RWPE2 (cell line): ENCODE measurements around the gene CCL28.

Source experiments
- ATAC-seq: fragments of 200-7000 bp; cut with Tn5 transposase; 3 replicates; pipeline ENCODE4 v1.9.1; 2021; ENCODE audit warnings: low read depth
- DNase-seq: peaks from one replicate; pipeline ENCODE4 v3.0.0-alpha.2; 2020; ENCODE audit warnings: low spot score
- H3K27ac ChIP-seq: fragments of 450-650 bp; 2 replicates; pipeline ENCODE4 v1.5.1; 2017; ENCODE audit warnings: mild to moderate bottlenecking; ENCODE audit not compliant: poor library complexity, severe bottlenecking
- H3K27me3 ChIP-seq: fragments of 250-450 bp; sonication (Bioruptor Pico); 2 replicates; pipeline ENCODE4 v1.5.1; 2021; ENCODE audit warnings: mild to moderate bottlenecking, moderate library complexity; ENCODE audit not compliant: insufficient read depth, poor library complexity, severe bottlenecking
- H3K36me3 ChIP-seq: fragments of 250-450 bp; sonication (Bioruptor Pico); 2 replicates; pipeline ENCODE4 v1.5.1; 2020; ENCODE audit warnings: low read depth, mild to moderate bottlenecking, moderate library complexity
- H3K4me1 ChIP-seq: fragments of 250-450 bp; sonication (Bioruptor Pico); 2 replicates; pipeline ENCODE4 v1.5.1; 2021; ENCODE audit warnings: mild to moderate bottlenecking, moderate library complexity; ENCODE audit not compliant: insufficient read depth, poor library complexity, severe bottlenecking
- H3K4me3 ChIP-seq: fragments of 250-450 bp; sonication (Bioruptor Pico); 2 replicates; pipeline ENCODE4 v1.5.1; 2021; ENCODE audit warnings: mild to moderate bottlenecking, moderate library complexity; ENCODE audit not compliant: severe bottlenecking
- H3K9me3 ChIP-seq: fragments of 250-450 bp; sonication (Bioruptor Pico); 2 replicates; pipeline ENCODE4 v1.5.1; 2021; ENCODE audit warnings: mild to moderate bottlenecking, moderate library complexity; ENCODE audit not compliant: severe bottlenecking
- CTCF ChIP-seq: fragments of 450-650 bp; IDR thresholded peaks from one replicate; pipeline ENCODE4 v1.5.1; 2017; ENCODE audit warnings: mild to moderate bottlenecking, moderate library complexity; ENCODE audit not compliant: poor library complexity, severe bottlenecking

Gene CCL28

GRCh38 chr5:43358726-43359125 lies 53.5 kb downstream of the CCL28 start:
- H3K4me3 ChIP-seq, result no peak overlapping the region
- H3K27ac ChIP-seq, result no peak overlapping the region
- H3K4me1 ChIP-seq, result peaks cover 17% of the 10 kb centered on the region
- no peaks in the 10 kb centered on the region for H3K36me3 ChIP-seq
- DNase-seq (no peak), ATAC-seq (no peak)
- no peak for TF ChIP-seq CTCF
- peaks cover 3% of the 10 kb centered on the region for H3K9me3 ChIP-seq
- H3K27me3 ChIP-seq, result no peaks in the 10 kb centered on the region

GRCh38 chr5:43358301-43358700 lies 53.9 kb downstream of the CCL28 start:
- Histone ChIP-seq H3K4me3 (no peak overlapping the region), H3K27ac (no peak overlapping the region), H3K4me1 (peaks cover 13% of the 10 kb centered on the region), H3K36me3 (no peaks in the 10 kb centered on the region), H3K9me3 (peaks cover 3% of the 10 kb centered on the region), H3K27me3 (no peaks in the 10 kb centered on the region)
- no peak for TF ChIP-seq CTCF
- ATAC-seq, result no peak
- no peak for DNase-seq

- ATAC-seq (no peak), DNase-seq (no peak)
- Histone ChIP-seq H3K9me3 (peaks cover 3% of the 10 kb centered on the region), H3K4me1 (peaks cover 9% of the 10 kb centered on the region), H3K27ac (no peak overlapping the region), H3K36me3 (no peaks in the 10 kb centered on the region), H3K4me3 (no peak overlapping the region), H3K27me3 (no peaks in the 10 kb centered on the region)
- TF ChIP-seq CTCF, result no peak
Measured at GRCh38 chr5:43357878-43358281, 54.3 kb downstream of the CCL28 start.

- no peaks in the 10 kb centered on the region for H3K27me3 ChIP-seq
- ATAC-seq (no peak), DNase-seq (no peak)
- H3K36me3 ChIP-seq, result no peaks in the 10 kb centered on the region
- H3K4me3 ChIP-seq, result no peak overlapping the region
- no peak for TF ChIP-seq CTCF
- H3K4me1 ChIP-seq, result peaks cover under 1% of the 10 kb centered on the region
- peaks cover 3% of the 10 kb centered on the region for H3K9me3 ChIP-seq
- no peak overlapping the region for H3K27ac ChIP-seq
Measured at GRCh38 chr5:43357067-43357466, 55.1 kb downstream of the CCL28 start.

GRCh38 chr5:43354774-43355173 lies 57.4 kb downstream of the CCL28 start:
- no peak for TF ChIP-seq CTCF
- Histone ChIP-seq H3K4me1 (no peaks in the 10 kb centered on the region), H3K27ac (no peak overlapping the region), H3K36me3 (no peaks in the 10 kb centered on the region), H3K9me3 (no peaks in the 10 kb centered on the region), H3K27me3 (no peaks in the 10 kb centered on the region), H3K4me3 (no peak overlapping the region)
- DNase-seq (no peak), ATAC-seq (no peak)
